Left hindlimb (tissue), 1 donor: ENCODE data around the gene SLC15A2.
"Not testable (repeated sequence)": the region's sequence is repeated elsewhere in the genome, so short reads cannot be mapped to it uniquely, and the experiment has no call there.

ENCODE experiments used
- DNase-seq: peaks from one replicate; pipeline ENCODE4 v3.0.0-alpha.2; 2018

SLC15A2 gene

GRCh38 chr3:121938141-121938855 lies 44.1 kb downstream of the SLC15A2 start:
- not testable (repeated sequence) for DNase-seq

- DNase-seq: no peak
These were observed 47.4 kb downstream of the SLC15A2 start for GRCh38 chr3:121941592-121941991.

- DNase-seq: no peak
These were observed 48.0 kb downstream of the SLC15A2 start for GRCh38 chr3:121942116-121942786.

GRCh38 chr3:121943431-121943830 lies 49.2 kb downstream of the SLC15A2 start:
- DNase-seq: no peak

- no peak for DNase-seq
These were observed 54.4 kb downstream of the SLC15A2 start for GRCh38 chr3:121948641-121949040.

GRCh38 chr3:121951291-121951919 lies 57.2 kb downstream of the SLC15A2 start:
- DNase-seq: no peak

- DNase-seq: no peak
These were observed 62.2 kb downstream of the SLC15A2 start for GRCh38 chr3:121956363-121956762.

GRCh38 chr3:121957674-121958415 lies 63.6 kb downstream of the SLC15A2 start:
- DNase-seq: peak; percentile 30

GRCh38 chr3:121958801-121959200 lies 64.6 kb downstream of the SLC15A2 start:
- no peak for DNase-seq

GRCh38 chr3:121961283-121961682 lies 67.1 kb downstream of the SLC15A2 start:
- no peak for DNase-seq

- no peak for DNase-seq
These were observed 68.2 kb downstream of the SLC15A2 start for GRCh38 chr3:121962443-121962842.

- DNase-seq: no peak
These were observed 69.4 kb downstream of the SLC15A2 start for GRCh38 chr3:121963608-121964007.

GRCh38 chr3:121969631-121970030 lies 75.4 kb downstream of the SLC15A2 start:
- DNase-seq: no peak

GRCh38 chr3:121970047-121970446 lies 75.8 kb downstream of the SLC15A2 start:
- DNase-seq: no peak

- DNase-seq: no peak
These were observed 80.5 kb downstream of the SLC15A2 start for GRCh38 chr3:121974601-121975111.

GRCh38 chr3:121975702-121976302 lies 81.6 kb downstream of the SLC15A2 start:
- no peak for DNase-seq

GRCh38 chr3:121976727-121977126 lies 82.5 kb downstream of the SLC15A2 start:
- DNase-seq: no peak

- no peak for DNase-seq
These were observed 85.0 kb downstream of the SLC15A2 start for GRCh38 chr3:121979246-121979645.

- no peak for DNase-seq
These were observed 85.7 kb downstream of the SLC15A2 start for GRCh38 chr3:121979734-121980449.

- no peak for DNase-seq
These were observed 86.2 kb downstream of the SLC15A2 start for GRCh38 chr3:121980450-121980796.

GRCh38 chr3:121981473-121981872 lies 87.3 kb downstream of the SLC15A2 start:
- no peak for DNase-seq

- no peak for DNase-seq
These were observed 91.6 kb downstream of the SLC15A2 start for GRCh38 chr3:121985846-121986245.
